Breast epithelium (tissue), 3 donors: ENCODE measurements around the gene CLEC18A.

Source experiments
- CTCF ChIP-seq, 3 donors: fragments of 450-650 bp; IDR thresholded peaks; one replicate each; pipeline ENCODE4 v1.5.1; 2016 to 2017; ENCODE audit warnings: antibody characterized with exemption in 3 of 3, mild to moderate bottlenecking in 3 of 3, moderate library complexity in 3 of 3
- POLR2AphosphoS5 ChIP-seq, 3 donors: sonication (generic); formaldehyde crosslinking; IDR thresholded peaks; one replicate each; pipeline ENCODE4 v1.6.1; 2017; ENCODE audit warnings: antibody characterized with exemption in 3 of 3

GRCh38 chr16:69909043-69909442, 42.1 kb upstream of the CLEC18A start:
- no peak for TF ChIP-seq CTCF (IDR thresholded peaks at IDR 0.05)
- TF ChIP-seq POLR2AphosphoS5 (IDR thresholded peaks at IDR 0.05): no peak
